NOMO-1 treated with DMSO at 0.1 percent for 48 hours (cell line): ENCODE measurements around the gene ADAM33.
A peak's percentile ranks its signal among the peaks of the same experiment; 100 is the strongest.

Experiments used
- DNase-seq: peaks from one replicate; lab custom pipeline; 2025; ENCODE audit not compliant: unreplicated experiment; lab: John Stamatoyannopoulos, UW

ADAM33 gene

DNA sequence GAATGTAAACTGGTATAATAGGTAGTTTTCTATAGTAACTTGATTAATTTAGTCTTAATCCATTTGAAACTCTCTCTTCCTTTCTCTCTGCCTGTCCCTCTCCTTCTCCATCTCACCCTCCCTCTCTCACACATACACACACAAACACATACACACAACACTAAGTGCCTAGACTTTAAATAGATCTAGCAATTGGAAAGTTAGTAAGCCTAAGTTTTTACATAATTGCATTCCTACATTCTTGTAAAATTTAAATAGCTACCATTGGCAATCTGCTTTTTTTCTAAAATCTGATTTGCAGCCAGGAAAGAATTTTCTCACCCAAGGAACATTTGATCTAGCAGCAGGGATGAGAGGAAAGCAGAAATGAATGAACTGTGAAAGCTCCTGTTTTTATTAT, 34.3 kb downstream of the ADAM33 start:
- DNase-seq = no peak

DNA sequence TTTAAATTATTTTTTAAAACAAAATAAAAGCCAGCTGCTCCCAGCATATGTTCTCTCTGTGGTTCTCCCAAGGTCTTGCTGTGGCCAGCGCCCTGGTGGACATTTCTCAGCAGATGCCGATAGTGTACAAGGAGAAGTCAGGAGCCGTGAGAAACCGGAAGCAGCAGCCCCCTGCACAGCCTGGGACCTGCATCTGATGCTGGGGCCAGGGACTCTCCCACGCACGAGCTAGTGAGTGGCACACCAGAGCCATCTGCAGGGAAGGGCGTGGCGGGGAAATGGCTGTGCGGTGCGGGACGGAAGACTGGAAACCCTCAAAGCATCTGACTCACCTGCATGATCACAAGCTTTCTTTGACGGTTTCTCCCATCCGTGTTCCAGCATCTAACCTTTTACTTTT, 35.2 kb downstream of the ADAM33 start:
- no peak for DNase-seq

DNA sequence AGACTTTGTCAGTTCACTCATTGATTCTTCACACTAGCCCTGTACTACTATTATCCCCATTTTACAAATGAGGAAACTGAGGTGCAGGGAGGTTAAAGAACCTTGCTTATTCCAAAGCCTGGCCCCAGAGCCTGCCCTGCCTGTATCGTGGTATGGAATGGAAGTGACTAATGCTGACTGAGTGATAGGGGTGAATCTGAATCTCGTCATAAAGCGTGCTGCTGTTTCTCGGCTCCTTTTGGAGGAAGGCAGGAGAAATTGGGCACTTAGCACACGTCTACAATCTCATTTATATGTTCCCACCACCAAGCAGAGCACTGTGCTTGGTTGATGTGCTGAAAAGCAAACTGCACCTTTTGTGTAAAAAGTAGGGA, 35.8 kb downstream of the ADAM33 start:
- no peak for DNase-seq

DNA sequence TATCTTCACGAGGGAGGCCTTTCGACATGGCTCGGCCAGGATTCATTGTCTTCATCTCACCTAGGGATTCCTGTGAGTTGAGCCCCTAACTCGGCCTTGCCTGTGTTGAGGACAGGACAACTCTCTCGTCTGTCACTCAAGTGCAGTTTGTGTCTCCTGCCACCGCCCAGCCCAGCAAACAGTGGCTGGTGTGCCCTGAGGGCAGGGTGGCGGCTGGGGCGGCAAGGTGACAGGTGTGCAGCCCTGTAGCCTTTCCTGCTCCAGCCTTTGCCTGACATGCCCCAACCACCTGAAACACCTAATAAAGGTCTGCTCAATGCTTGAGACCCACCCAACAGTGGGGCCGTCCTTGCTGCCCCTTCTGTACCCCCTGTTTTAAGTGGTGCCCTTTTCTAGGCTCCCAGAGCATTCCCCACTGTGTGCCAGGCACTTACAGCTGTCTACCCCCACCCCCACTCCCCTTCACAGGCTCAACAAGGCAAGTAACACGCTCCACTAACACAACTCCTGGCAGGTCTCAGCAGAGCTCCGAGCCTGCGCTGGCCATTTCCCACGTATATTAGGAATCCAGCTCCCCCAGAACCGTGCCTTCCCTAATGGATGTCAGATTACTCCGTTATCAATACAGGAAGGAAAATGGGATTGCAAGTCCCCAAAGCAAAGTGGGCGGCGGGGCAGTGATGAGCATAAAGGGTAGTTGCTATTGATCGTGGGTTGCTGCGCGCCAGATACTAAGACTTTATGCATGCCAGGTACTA, 36.3 kb downstream of the ADAM33 start:
- DNase-seq = no peak

DNA sequence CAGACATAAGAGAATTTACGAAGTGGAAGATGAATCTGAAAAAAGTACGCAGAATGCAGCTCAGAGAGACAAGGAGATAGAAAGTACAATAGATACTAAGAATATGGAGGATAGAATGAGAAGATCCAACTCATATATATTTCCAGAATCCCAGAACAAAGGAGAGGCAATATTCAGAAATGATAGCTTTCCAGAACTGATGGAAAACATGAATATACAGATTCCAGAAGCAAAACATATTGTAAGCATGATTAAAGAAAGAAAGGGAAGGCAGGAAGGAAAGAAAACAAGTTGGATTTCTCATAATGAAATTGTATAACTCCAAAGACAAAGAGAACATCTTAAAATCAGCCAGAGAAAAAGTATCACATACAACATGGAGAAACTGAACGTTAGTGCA, 41.6 kb downstream of the ADAM33 start:
- DNase-seq = no peak

DNA sequence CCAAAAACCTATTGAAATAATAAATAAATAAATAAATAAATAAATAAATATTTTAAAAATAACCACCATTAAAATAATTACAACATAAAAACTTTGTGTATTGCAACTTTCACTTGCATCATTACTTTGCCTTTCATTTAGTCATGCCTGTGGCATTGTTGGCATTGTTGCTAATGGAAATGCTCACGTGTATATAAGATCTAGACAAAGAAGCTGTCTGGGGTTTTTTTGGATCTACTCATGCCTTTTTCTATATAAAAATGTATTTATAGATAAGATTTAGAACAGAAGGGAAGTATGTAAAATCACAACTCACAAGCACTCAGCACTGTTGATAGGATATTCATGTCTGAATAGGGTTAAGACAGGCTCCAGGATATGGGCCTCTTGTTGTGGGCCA, 46.5 kb downstream of the ADAM33 start:
- no peak for DNase-seq

DNA sequence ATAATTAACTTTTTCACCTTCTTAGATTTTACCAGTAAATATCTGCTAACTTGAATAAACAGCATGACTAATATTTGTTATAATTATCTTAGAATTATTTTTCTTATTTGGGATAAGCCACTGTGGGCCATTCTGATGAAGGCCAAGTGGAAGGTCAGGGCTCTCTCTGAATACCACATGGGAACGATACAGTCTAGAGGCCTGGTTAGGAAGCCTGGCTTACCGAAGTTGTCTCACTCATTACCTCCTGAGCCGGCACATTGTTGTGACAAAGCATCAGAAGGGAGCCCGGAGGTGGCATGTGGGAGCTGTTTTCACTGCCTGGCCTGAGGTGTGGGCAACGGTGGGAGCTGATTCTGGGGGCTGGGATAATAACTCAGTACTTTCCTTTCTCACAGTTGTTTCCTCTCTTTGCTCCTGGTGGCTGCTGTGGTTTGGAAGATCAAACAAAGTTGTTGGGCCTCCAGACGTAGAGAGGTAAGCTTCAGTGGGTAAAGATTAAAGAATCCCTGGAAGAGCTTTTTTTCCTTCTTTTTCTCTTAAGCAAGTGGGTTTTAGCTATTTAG, 47.8 kb downstream of the ADAM33 start:
- DNase-seq = no peak

DNA sequence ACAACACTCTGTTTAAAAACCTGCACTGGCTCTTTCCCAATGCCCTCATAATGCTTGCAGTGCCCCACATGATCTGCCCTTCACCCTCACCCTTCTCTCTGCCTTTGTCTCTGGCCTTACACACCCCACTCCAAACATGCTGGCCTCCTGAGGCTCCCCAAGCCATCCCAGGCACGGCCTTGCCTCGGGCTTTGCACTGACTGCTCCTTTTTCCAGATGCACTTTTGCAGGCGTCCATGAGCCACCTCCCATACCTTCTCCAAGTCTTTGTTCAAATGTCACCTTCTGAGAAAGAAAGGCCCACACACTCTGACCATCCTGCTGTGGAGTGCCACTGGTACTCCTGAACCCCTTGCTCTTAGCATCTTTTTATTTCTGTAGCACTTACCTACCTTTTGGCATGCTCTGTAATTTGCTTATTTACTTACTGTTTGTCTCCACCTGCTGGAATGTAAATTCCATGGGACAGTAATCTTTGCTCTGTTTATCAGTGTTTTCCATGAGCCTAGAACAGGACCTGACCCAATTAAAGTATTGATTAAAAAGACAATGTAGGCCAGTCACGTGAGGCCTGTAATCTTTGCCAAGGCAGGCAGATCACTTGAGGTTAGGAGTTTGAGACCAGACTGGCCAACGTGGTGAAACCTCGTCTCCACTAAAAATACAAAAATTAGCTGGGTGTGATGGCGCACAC, 49.4 kb downstream of the ADAM33 start:
- no peak for DNase-seq

DNA sequence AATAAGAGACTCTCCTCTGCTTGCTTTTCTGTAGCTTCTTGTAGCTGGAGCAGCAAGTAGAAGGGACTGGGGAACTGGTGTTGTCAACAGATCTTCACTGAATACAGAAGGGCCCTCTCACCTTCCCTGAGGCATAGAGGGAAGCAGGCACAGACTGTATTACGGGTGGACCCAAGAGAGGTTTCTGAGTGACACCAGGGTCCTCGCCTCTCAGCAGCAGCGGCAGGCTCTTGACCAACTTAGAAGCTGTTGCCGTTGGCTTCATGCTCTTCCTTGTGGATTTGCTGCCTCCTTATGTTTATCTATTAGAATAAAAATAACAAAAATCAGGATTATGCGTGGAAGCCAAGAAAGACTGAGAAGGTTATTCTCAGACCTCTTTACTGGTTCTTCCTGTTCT, 50.3 kb downstream of the ADAM33 start:
- no peak for DNase-seq

DNA sequence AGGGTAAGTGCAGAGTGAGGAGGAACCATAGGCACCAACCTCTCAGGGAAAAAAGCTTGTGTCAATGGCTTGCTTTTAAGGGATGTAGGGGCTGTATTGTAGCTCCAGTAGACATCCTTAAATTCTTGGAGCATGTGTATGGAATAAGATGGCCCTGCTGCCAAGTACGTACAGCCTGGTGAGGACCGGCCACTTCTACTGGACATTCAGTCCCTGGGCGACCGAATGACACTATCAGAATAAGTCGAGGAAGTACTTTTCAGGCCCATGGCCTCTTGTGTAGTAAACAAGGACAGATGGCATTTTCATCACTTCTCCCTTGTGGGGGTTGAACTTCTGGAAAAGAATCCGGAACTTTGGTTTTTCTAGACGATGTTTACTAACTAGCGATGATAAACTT, 51.4 kb downstream of the ADAM33 start:
- DNase-seq = no peak

DNA sequence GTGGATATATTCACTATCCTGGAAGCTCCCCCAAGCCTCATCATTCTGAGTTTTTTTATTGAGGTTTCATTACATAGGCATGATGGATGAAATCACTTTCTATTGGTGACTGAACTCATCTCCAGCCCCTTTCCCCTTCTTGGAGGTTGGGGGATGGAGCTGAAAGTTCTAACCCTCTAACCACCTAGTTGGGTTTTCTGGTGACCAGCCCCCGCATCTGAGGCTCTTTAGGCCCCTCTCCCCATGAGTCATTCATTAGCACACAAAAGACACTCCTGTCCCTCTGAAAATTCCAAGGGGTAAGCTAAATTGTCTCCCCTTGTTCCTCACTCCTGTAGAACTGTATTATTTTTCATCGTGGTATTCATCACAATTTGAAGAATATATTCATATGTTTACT, 51.9 kb downstream of the ADAM33 start:
- DNase-seq = no peak

DNA sequence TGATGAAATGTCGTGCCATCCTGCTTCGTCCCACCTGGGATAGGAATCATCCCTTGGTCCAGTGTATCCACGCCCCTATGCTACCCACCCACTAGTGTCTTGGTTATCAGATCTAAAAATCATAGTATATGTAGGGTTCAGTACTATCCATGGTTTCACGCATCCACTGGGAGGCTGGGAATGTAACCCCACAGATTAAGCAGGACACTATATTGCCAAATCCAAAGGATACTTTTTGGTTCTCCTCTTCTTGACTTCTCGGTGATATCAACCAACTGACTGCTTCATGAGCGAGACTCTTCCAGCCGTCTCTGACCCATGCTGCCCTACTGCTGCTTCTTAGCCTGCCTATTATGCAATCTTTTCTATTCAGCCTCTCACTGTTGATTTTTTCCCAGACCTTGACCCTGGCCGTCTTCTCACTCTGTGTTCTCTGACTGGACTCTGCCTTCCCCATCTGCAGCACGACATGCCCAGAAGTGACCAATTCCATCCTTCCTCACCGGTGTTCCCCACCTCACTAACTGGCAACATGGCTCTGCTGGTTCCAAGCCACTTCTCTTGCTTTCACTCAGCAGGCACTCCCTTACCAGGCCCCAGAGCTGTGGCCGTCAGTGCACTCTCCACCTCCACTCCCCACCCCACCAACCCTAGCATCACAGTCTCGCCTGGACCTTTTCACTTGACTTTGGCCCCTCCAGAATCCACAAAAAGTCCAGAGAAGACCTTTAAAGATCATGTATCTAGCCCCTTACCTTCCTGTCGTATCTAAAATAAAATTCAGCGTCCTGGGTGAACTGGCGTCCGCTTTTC, 53.1 kb downstream of the ADAM33 start:
- DNase-seq = no peak

DNA sequence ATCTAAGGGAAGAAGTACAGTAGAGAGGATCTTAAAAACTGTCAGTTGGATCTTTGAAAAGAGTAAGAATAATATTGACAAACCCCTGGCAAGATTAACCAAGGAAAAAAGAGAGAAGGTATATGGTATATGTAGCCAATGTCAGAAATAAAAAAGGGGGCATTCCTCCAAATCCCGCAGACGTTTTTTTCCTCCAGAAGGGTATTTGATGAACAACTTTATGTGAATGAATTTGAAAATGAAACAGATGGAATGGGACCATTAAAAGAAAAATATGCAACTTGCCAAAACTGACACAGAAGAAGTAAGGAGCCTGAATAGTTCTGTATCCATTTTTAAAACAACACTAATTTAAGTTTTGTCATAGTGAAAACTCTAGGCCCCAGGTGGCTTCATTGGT, 54.3 kb downstream of the ADAM33 start:
- DNase-seq = no peak

DNA sequence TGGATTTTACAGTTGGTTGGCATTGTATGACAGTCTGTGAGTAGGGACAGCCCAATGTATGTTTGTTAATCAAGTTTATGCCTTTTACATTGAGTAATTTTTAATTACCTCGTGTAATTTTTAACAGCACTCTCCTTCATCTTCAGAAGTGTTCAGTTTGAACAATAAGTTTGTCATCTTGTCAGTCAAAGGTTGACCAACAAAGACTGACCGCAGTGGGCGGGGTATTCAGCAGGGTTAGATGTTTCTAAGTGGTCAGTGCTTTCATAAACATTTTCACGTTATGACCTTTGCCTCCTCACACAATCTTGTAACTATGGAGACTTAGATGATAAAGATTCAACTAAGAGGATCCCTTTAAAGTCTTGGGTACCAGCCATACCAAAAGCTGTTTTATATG, 59.4 kb downstream of the ADAM33 start:
- no peak for DNase-seq

DNA sequence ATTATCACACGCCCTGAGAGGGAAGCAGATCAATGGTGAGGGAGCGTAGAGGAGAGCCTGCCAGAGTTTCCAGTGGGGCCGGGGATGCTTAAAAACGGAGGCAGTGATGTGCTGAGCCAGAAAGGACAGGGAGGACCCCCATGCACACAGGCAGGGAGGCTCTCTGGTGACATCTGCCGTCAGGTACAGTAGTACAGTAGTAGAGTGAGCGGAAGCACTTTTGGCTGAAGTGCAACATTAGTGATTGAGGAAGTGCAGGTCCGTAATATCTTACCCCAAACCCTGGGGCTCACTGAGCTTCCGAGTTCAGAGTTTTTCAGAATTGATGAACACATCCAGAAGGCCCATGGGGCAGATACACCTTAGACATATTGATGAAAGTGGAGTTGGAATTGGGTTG, 60.7 kb downstream of the ADAM33 start:
- peak; percentile 67 for DNase-seq
